Measurements from ENCODE around the gene HTRA3. TPM values are rescaled to one million over a fixed set of nuclear protein-coding genes. Genes with fewer than 3 reads are reported as not detected.
A peak's percentile ranks its signal among the peaks of the same experiment; 100 is the strongest.

HTRA3 gene
- total RNA-seq, 4 donors from 2014 or later = 56.1 to 82.2 (median 67.2) TPM

- H3K27ac ChIP-seq (replicated peaks in 1 of 4) = peak overlapping the region; percentile 67 to 72 (median 69)
These were observed 72.1 kb downstream of the HTRA3 start for GRCh38 chr4:8341691-8342090.

GRCh38 chr4:8342651-8343261 is 73.2 kb downstream of the HTRA3 start:
- WGBS = 84% methylated on average over 14 of the region's 16 CpGs
- Histone ChIP-seq H3K27me3 (no peaks in the 10 kb centered on the region), H3K9me3 (no peaks in the 10 kb centered on the region), H3K36me3 (no peaks in the 10 kb centered on the region), H3K4me3 (no peak overlapping the region), H3K27ac (replicated peaks in 1 of 4) (peak overlapping the region; percentile 49 to 57 (median 50)), H3K4me1 (peaks cover 36 to 45% (median 40%) of the 10 kb centered on the region in 4 donors)
- intact Hi-C loops (cut with DNase I) = no loop called here
- no peak for DNase-seq (ENCODE audit: extremely low spot score)
- TF ChIP-seq CTCF (IDR thresholded peaks at IDR 0.05) (no peak), POLR2A (IDR thresholded peaks at IDR 0.05; ENCODE audit: low read depth) (no peak), EP300 (IDR thresholded peaks at IDR 0.05) (no peak), POLR2AphosphoS5 (IDR thresholded peaks at IDR 0.05) (no peak)

More at GRCh38 chr4:8341691-8342090, 72.1 kb downstream of the HTRA3 start:
- no peak for DNase-seq (ENCODE audit: extremely low spot score)
- no peak for TF ChIP-seq EP300 (IDR thresholded peaks at IDR 0.05)
- peak in 1 of 2 donors; percentile 5 for TF ChIP-seq POLR2AphosphoS5 (IDR thresholded peaks at IDR 0.05)
- Histone ChIP-seq H3K36me3 (no peaks in the 10 kb centered on the region), H3K27me3 (no peaks in the 10 kb centered on the region), H3K4me3 (no peak overlapping the region), H3K4me1 (peaks cover 32 to 45% (median 38%) of the 10 kb centered on the region in 4 donors), H3K9me3 (no peaks in the 10 kb centered on the region)
- WGBS = 78% methylated on average over 9 of the region's 10 CpGs
- intact Hi-C loops (cut with DNase I) = no loop called here

GRCh38 chr4:8343262-8343966 is 73.9 kb downstream of the HTRA3 start:
- Histone ChIP-seq H3K27ac (replicated peaks in 1 of 4) (peak overlapping the region; percentile 49 to 57 (median 50)), H3K36me3 (no peaks in the 10 kb centered on the region), H3K4me1 (peaks cover 36 to 45% (median 40%) of the 10 kb centered on the region in 4 donors), H3K27me3 (no peaks in the 10 kb centered on the region), H3K4me3 (no peak overlapping the region), H3K9me3 (no peaks in the 10 kb centered on the region)
- WGBS = 76% methylated on average over 14 of the region's 28 CpGs
- TF ChIP-seq POLR2AphosphoS5 (IDR thresholded peaks at IDR 0.05) (no peak), EP300 (IDR thresholded peaks at IDR 0.05) (no peak), CTCF (IDR thresholded peaks at IDR 0.05) (no peak), POLR2A (IDR thresholded peaks at IDR 0.05; ENCODE audit: low read depth) (no peak)
- intact Hi-C loops (cut with DNase I) = no loop called here
- DNase-seq (ENCODE audit: extremely low spot score) = no peak

- no peaks in the 10 kb centered on the region for H3K36me3 ChIP-seq
- intact Hi-C loops (cut with DNase I) = no loop called here
- TF ChIP-seq CTCF (IDR thresholded peaks at IDR 0.05) = no peak
- TF ChIP-seq POLR2A (IDR thresholded peaks at IDR 0.05; ENCODE audit: low read depth) = no peak
- no peak for TF ChIP-seq POLR2AphosphoS5 (IDR thresholded peaks at IDR 0.05)
- TF ChIP-seq EP300 (IDR thresholded peaks at IDR 0.05) = no peak
- no peak for DNase-seq (ENCODE audit: extremely low spot score)
- H3K4me1 ChIP-seq = peaks cover 36 to 45% (median 40%) of the 10 kb centered on the region in 4 donors
- no peaks in the 10 kb centered on the region for H3K27me3 ChIP-seq
- no peak overlapping the region for H3K4me3 ChIP-seq
- 98% methylated on average over 7 of the region's 11 CpGs for WGBS
- H3K27ac ChIP-seq (replicated peaks in 1 of 4) = peak overlapping the region; percentile 49 to 57 (median 50)
- no peaks in the 10 kb centered on the region for H3K9me3 ChIP-seq
These were observed 74.4 kb downstream of the HTRA3 start for GRCh38 chr4:8343967-8344331.

GRCh38 chr4:8344377-8344776 is 74.8 kb downstream of the HTRA3 start:
- H3K4me3 ChIP-seq = no peak overlapping the region
- intact Hi-C loops (cut with DNase I) = no loop called here
- no peaks in the 10 kb centered on the region for H3K27me3 ChIP-seq
- no peak overlapping the region for H3K27ac ChIP-seq (replicated peaks in 1 of 4)
- no peak for DNase-seq (ENCODE audit: extremely low spot score)
- H3K4me1 ChIP-seq = peaks cover 36 to 45% (median 40%) of the 10 kb centered on the region in 4 donors
- H3K9me3 ChIP-seq = no peaks in the 10 kb centered on the region
- no peak for TF ChIP-seq CTCF (IDR thresholded peaks at IDR 0.05)
- no peak for TF ChIP-seq POLR2A (IDR thresholded peaks at IDR 0.05; ENCODE audit: low read depth)
- no peak for TF ChIP-seq POLR2AphosphoS5 (IDR thresholded peaks at IDR 0.05)
- TF ChIP-seq EP300 (IDR thresholded peaks at IDR 0.05) = no peak
- no peaks in the 10 kb centered on the region for H3K36me3 ChIP-seq
- 75% methylated on average over 13 of the region's 14 CpGs for WGBS

Measured in esophagus muscularis mucosa (tissue), 4 donors.